ACHN (cell line): ENCODE data around the gene ZNF207.
"Not testable (repeated sequence)": the region's sequence is repeated elsewhere in the genome, so short reads cannot be mapped to it uniquely, and the experiment has no call there.

ENCODE experiments used
- DNase-seq: peaks from one replicate; pipeline ENCODE4 v3.0.0-alpha.2; 2015
- in situ Hi-C: cut with HindIII; loops from 2 replicates; pipeline ENCODE4 v1.10.0; 2017; ENCODE audit warnings: low sequenced_read_pairs, low pct_ligation_motif_present, low pct_unique_long_range_greater_than_20kb

The ZNF207 gene

GRCh38 chr17:32349854-32350665, at the start of gene ZNF207:
TSS of gene ZNF207 (plus strand) at chr17:32350157. CDS start at chr17:32350286, 129 bp downstream.
- peak; percentile 98 for DNase-seq
- in situ Hi-C loops: no loop called here

- no peak for DNase-seq
- in situ Hi-C loops: no loop called here
Observed at GRCh38 chr17:32302037-32302436, 47.9 kb upstream of the ZNF207 start.

- DNase-seq: no peak
- in situ Hi-C loops: no loop called here
Observed at GRCh38 chr17:32302860-32303649, 46.9 kb upstream of the ZNF207 start.

- in situ Hi-C loops: no loop called here
- no peak for DNase-seq
Observed at GRCh38 chr17:32303781-32304288, 46.1 kb upstream of the ZNF207 start.

GRCh38 chr17:32305049-32305448, 44.9 kb upstream of the ZNF207 start:
- in situ Hi-C loops: no loop called here
- no peak for DNase-seq

- in situ Hi-C loops: no loop called here
- no peak for DNase-seq
Observed at GRCh38 chr17:32307658-32308057, 42.3 kb upstream of the ZNF207 start.

- in situ Hi-C loops: no loop called here
- DNase-seq: no peak
Observed at GRCh38 chr17:32311028-32311536, 38.9 kb upstream of the ZNF207 start.

GRCh38 chr17:32314636-32315035, 35.3 kb upstream of the ZNF207 start:
- no peak for DNase-seq
- in situ Hi-C loops: no loop called here

- DNase-seq: no peak
- in situ Hi-C loops: no loop called here
Observed at GRCh38 chr17:32315171-32315570, 34.8 kb upstream of the ZNF207 start.

GRCh38 chr17:32316653-32317052, 33.3 kb upstream of the ZNF207 start:
- DNase-seq, in situ Hi-C loops: not testable (repeated sequence)

- no peak for DNase-seq
- in situ Hi-C loops: no loop called here
Observed at GRCh38 chr17:32317353-32317752, 32.6 kb upstream of the ZNF207 start.

- DNase-seq: no peak
- in situ Hi-C loops: no loop called here
Observed at GRCh38 chr17:32318071-32318470, 31.9 kb upstream of the ZNF207 start.

GRCh38 chr17:32319548-32319905, 30.4 kb upstream of the ZNF207 start:
- DNase-seq: peak; percentile 73
- in situ Hi-C loops: no loop called here

- in situ Hi-C loops, DNase-seq: not testable (repeated sequence)
Observed at GRCh38 chr17:32320080-32320479, 29.9 kb upstream of the ZNF207 start.

- in situ Hi-C loops: no loop called here
- DNase-seq: no peak
Observed at GRCh38 chr17:32320847-32321246, 29.1 kb upstream of the ZNF207 start.

GRCh38 chr17:32323046-32323445, 26.9 kb upstream of the ZNF207 start:
- DNase-seq: no peak
- in situ Hi-C loops: no loop called here

GRCh38 chr17:32323811-32324491, 26.0 kb upstream of the ZNF207 start:
- in situ Hi-C loops: no loop called here

GRCh38 chr17:32327911-32328310, 22.0 kb upstream of the ZNF207 start:
- DNase-seq: no peak
- in situ Hi-C loops: no loop called here

More at GRCh38 chr17:32323811-32324491, 26.0 kb upstream of the ZNF207 start:
- DNase-seq: peak; percentile 58

GRCh38 chr17:32330147-32330546, 19.8 kb upstream of the ZNF207 start:
- DNase-seq: no peak
- in situ Hi-C loops: no loop called here
